ENCODE results near the gene CDNF.
A peak's percentile ranks its signal among the peaks of the same experiment; 100 is the strongest.

CDNF gene

GRCh38 chr10:14839305-14839695, 1.5 kb upstream of the CDNF start:
- no peak for DNase-seq (ENCODE audit: low spot score)

GRCh38 chr10:14838582-14839304, 906 bp upstream of the CDNF start:
- no peak overlapping the region for H3K4ac ChIP-seq (ENCODE audit: low read length)
- no peak overlapping the region for H4K8ac ChIP-seq (ENCODE audit: low read depth, low read length)
- H3K4me2 ChIP-seq (ENCODE audit: insufficient read depth, low read length, poor library complexity, severe bottlenecking) = peak overlapping the region; percentile 68
- no peak overlapping the region for H2BK12ac ChIP-seq (ENCODE audit: low read length)
- peak overlapping the region; percentile 4 for H2AK5ac ChIP-seq (ENCODE audit: low read depth, low read length)
- peak overlapping the region; percentile 70 for H2BK15ac ChIP-seq (ENCODE audit: low read length)
- H3K9ac ChIP-seq (ENCODE audit: low read depth, low read length, poor library complexity) = peak overlapping the region; percentile 95
- no CpG with 5 or more reads among the region's 60 CpGs for WGBS, 2 donors (ENCODE audit: extremely low coverage in 2 of 2, insufficient read length in 2 of 2, insufficient replicate concordance in 1 of 2)
- H2BK5ac ChIP-seq (ENCODE audit: low read length) = peak overlapping the region; percentile 96
- peak; percentile 63 for DNase-seq (ENCODE audit: low spot score)
- H3K27ac ChIP-seq (replicated peaks; ENCODE audit: low read length) = peak overlapping the region; percentile 86
- peaks cover 7% of the 10 kb centered on the region for H3K79me1 ChIP-seq (ENCODE audit: low read depth, low read length)
- peak overlapping the region; percentile 16 for H2BK120ac ChIP-seq (ENCODE audit: low read depth, low read length)
- H2AFZ ChIP-seq (ENCODE audit: low read length) = peak overlapping the region; percentile 94
- no peaks in the 10 kb centered on the region for H3K9me3 ChIP-seq (replicated peaks in 1 of 2; ENCODE audit: control insufficient read depth in 2 of 2, insufficient read depth in 1 of 2, low read depth in 1 of 2, low read length in 2 of 2)
- peaks cover 3 to 4% of the 10 kb centered on the region in 2 donors for H3K4me1 ChIP-seq (ENCODE audit: control insufficient read depth in 2 of 2, insufficient read depth in 1 of 2, low read depth in 1 of 2, low read length in 2 of 2)
- peaks cover 27 to 42% of the 10 kb centered on the region in 2 donors for H3K36me3 ChIP-seq (replicated peaks in 1 of 2; ENCODE audit: control insufficient read depth in 2 of 2, insufficient read depth in 2 of 2, low read length in 2 of 2)
- H3K14ac ChIP-seq (ENCODE audit: low read length) = peak overlapping the region; percentile 98
- H3K18ac ChIP-seq (ENCODE audit: low read length) = peak overlapping the region; percentile 99
- H3K23ac ChIP-seq (ENCODE audit: low read depth, low read length, poor library complexity) = peak overlapping the region; percentile 12
- peak overlapping the region; percentile 91 to 98 for H3K4me3 ChIP-seq (ENCODE audit: low read length in 2 of 2)
- peak overlapping the region; percentile 68 for H4K91ac ChIP-seq (ENCODE audit: low read depth, low read length, poor library complexity)
- H3K27me3 ChIP-seq (ENCODE audit: control insufficient read depth in 3 of 3, insufficient read depth in 3 of 3, low read depth in 1 of 3, low read length in 3 of 3) = no peaks in the 10 kb centered on the region

More at GRCh38 chr10:14839305-14839695, 1.5 kb upstream of the CDNF start:
- peaks cover 30 to 47% of the 10 kb centered on the region in 2 donors for H3K36me3 ChIP-seq (replicated peaks in 1 of 2; ENCODE audit: control insufficient read depth in 2 of 2, insufficient read depth in 2 of 2, low read length in 2 of 2)
- H3K79me1 ChIP-seq (ENCODE audit: low read depth, low read length) = peaks cover 7% of the 10 kb centered on the region
- H3K4ac ChIP-seq (ENCODE audit: low read length) = no peak overlapping the region
- H2BK120ac ChIP-seq (ENCODE audit: low read depth, low read length) = no peak overlapping the region
- H2BK12ac ChIP-seq (ENCODE audit: low read length) = no peak overlapping the region
- peak overlapping the region; percentile 94 for H2AFZ ChIP-seq (ENCODE audit: low read length)
- no peak overlapping the region for H3K14ac ChIP-seq (ENCODE audit: low read length)
- H3K9me3 ChIP-seq (replicated peaks in 1 of 2; ENCODE audit: control insufficient read depth in 2 of 2, insufficient read depth in 1 of 2, low read depth in 1 of 2, low read length in 2 of 2) = no peaks in the 10 kb centered on the region
- H3K4me3 ChIP-seq (ENCODE audit: low read length in 2 of 2) = peak overlapping the region; percentile 91 to 98
- H3K23ac ChIP-seq (ENCODE audit: low read depth, low read length, poor library complexity) = no peak overlapping the region
- 100% methylated on average over 2 of the region's 14 CpGs for WGBS, 2 donors (ENCODE audit: extremely low coverage in 2 of 2, insufficient read length in 2 of 2, insufficient replicate concordance in 1 of 2)
- no peak overlapping the region for H2BK5ac ChIP-seq (ENCODE audit: low read length)
- no peak overlapping the region for H3K18ac ChIP-seq (ENCODE audit: low read length)
- H3K4me2 ChIP-seq (ENCODE audit: insufficient read depth, low read length, poor library complexity, severe bottlenecking) = peak overlapping the region; percentile 68
- H2BK15ac ChIP-seq (ENCODE audit: low read length) = no peak overlapping the region
- H3K9ac ChIP-seq (ENCODE audit: low read depth, low read length, poor library complexity) = no peak overlapping the region
- no peak overlapping the region for H4K8ac ChIP-seq (ENCODE audit: low read depth, low read length)
- no peak overlapping the region for H2AK5ac ChIP-seq (ENCODE audit: low read depth, low read length)
- H3K27ac ChIP-seq (replicated peaks; ENCODE audit: low read length) = no peak overlapping the region
- H4K91ac ChIP-seq (ENCODE audit: low read depth, low read length, poor library complexity) = no peak overlapping the region
- no peaks in the 10 kb centered on the region for H3K27me3 ChIP-seq (ENCODE audit: control insufficient read depth in 3 of 3, insufficient read depth in 3 of 3, low read depth in 1 of 3, low read length in 3 of 3)
- H3K4me1 ChIP-seq (ENCODE audit: control insufficient read depth in 2 of 2, insufficient read depth in 1 of 2, low read depth in 1 of 2, low read length in 2 of 2) = peaks cover 3 to 4% of the 10 kb centered on the region in 2 donors

- H3K4ac ChIP-seq (ENCODE audit: low read length) = no peak overlapping the region
- H3K79me1 ChIP-seq (ENCODE audit: low read depth, low read length) = peaks cover 7% of the 10 kb centered on the region
- H2BK12ac ChIP-seq (ENCODE audit: low read length) = no peak overlapping the region
- H3K27me3 ChIP-seq (ENCODE audit: control insufficient read depth in 3 of 3, insufficient read depth in 3 of 3, low read depth in 1 of 3, low read length in 3 of 3) = no peaks in the 10 kb centered on the region
- peak overlapping the region; percentile 49 for H3K4me2 ChIP-seq (ENCODE audit: insufficient read depth, low read length, poor library complexity, severe bottlenecking)
- H3K23ac ChIP-seq (ENCODE audit: low read depth, low read length, poor library complexity) = peak overlapping the region; percentile 10
- no peak overlapping the region for H2BK15ac ChIP-seq (ENCODE audit: low read length)
- no peak overlapping the region for H4K91ac ChIP-seq (ENCODE audit: low read depth, low read length, poor library complexity)
- H4K8ac ChIP-seq (ENCODE audit: low read depth, low read length) = no peak overlapping the region
- peak overlapping the region; percentile 84 for H3K27ac ChIP-seq (replicated peaks; ENCODE audit: low read length)
- H2BK5ac ChIP-seq (ENCODE audit: low read length) = no peak overlapping the region
- WGBS, 2 donors (ENCODE audit: extremely low coverage in 2 of 2, insufficient read length in 2 of 2, insufficient replicate concordance in 1 of 2) = no CpG with 5 or more reads among the region's 14 CpGs
- no peaks in the 10 kb centered on the region for H3K9me3 ChIP-seq (replicated peaks in 1 of 2; ENCODE audit: control insufficient read depth in 2 of 2, insufficient read depth in 1 of 2, low read depth in 1 of 2, low read length in 2 of 2)
- peak; percentile 15 for DNase-seq (ENCODE audit: low spot score)
- peak overlapping the region; percentile 85 for H3K18ac ChIP-seq (ENCODE audit: low read length)
- peak overlapping the region; percentile 87 for H2AFZ ChIP-seq (ENCODE audit: low read length)
- peaks cover 3 to 4% of the 10 kb centered on the region in 2 donors for H3K4me1 ChIP-seq (ENCODE audit: control insufficient read depth in 2 of 2, insufficient read depth in 1 of 2, low read depth in 1 of 2, low read length in 2 of 2)
- peaks cover 12 to 26% of the 10 kb centered on the region in 2 donors for H3K36me3 ChIP-seq (replicated peaks in 1 of 2; ENCODE audit: control insufficient read depth in 2 of 2, insufficient read depth in 2 of 2, low read length in 2 of 2)
- H2AK5ac ChIP-seq (ENCODE audit: low read depth, low read length) = no peak overlapping the region
- H3K9ac ChIP-seq (ENCODE audit: low read depth, low read length, poor library complexity) = no peak overlapping the region
- peak overlapping the region; percentile 83 to 91 for H3K4me3 ChIP-seq (ENCODE audit: low read length in 2 of 2)
- no peak overlapping the region for H2BK120ac ChIP-seq (ENCODE audit: low read depth, low read length)
- H3K14ac ChIP-seq (ENCODE audit: low read length) = no peak overlapping the region
These were observed 657 bp downstream of the CDNF start for GRCh38 chr10:14837003-14837756.

- Histone ChIP-seq H3K36me3 (replicated peaks in 1 of 2; ENCODE audit: control insufficient read depth in 2 of 2, insufficient read depth in 2 of 2, low read length in 2 of 2) (peaks cover 3 to 17% of the 10 kb centered on the region in 2 donors), H4K8ac (ENCODE audit: low read depth, low read length) (no peak overlapping the region), H3K9ac (ENCODE audit: low read depth, low read length, poor library complexity) (no peak overlapping the region), H4K91ac (ENCODE audit: low read depth, low read length, poor library complexity) (no peak overlapping the region), H3K4me3 (ENCODE audit: low read length in 2 of 2) (no peak overlapping the region), H3K79me1 (ENCODE audit: low read depth, low read length) (peaks cover 4% of the 10 kb centered on the region), H2AK5ac (ENCODE audit: low read depth, low read length) (no peak overlapping the region), H3K18ac (ENCODE audit: low read length) (no peak overlapping the region), H3K4ac (ENCODE audit: low read length) (no peak overlapping the region), H2AFZ (ENCODE audit: low read length) (no peak overlapping the region), H2BK5ac (ENCODE audit: low read length) (no peak overlapping the region), H2BK12ac (ENCODE audit: low read length) (no peak overlapping the region), H3K27ac (replicated peaks; ENCODE audit: low read length) (no peak overlapping the region), H3K4me2 (ENCODE audit: insufficient read depth, low read length, poor library complexity, severe bottlenecking) (no peak overlapping the region), H3K14ac (ENCODE audit: low read length) (no peak overlapping the region), H3K4me1 (ENCODE audit: control insufficient read depth in 2 of 2, insufficient read depth in 1 of 2, low read depth in 1 of 2, low read length in 2 of 2) (peaks cover 3 to 4% of the 10 kb centered on the region in 2 donors), H2BK15ac (ENCODE audit: low read length) (no peak overlapping the region), H3K27me3 (ENCODE audit: control insufficient read depth in 3 of 3, insufficient read depth in 3 of 3, low read depth in 1 of 3, low read length in 3 of 3) (no peaks in the 10 kb centered on the region), H3K23ac (ENCODE audit: low read depth, low read length, poor library complexity) (no peak overlapping the region), H3K9me3 (replicated peaks in 1 of 2; ENCODE audit: control insufficient read depth in 2 of 2, insufficient read depth in 1 of 2, low read depth in 1 of 2, low read length in 2 of 2) (no peaks in the 10 kb centered on the region), H2BK120ac (ENCODE audit: low read depth, low read length) (no peak overlapping the region)
- no peak for DNase-seq (ENCODE audit: low spot score)
- no CpG with 5 or more reads among the region's 2 CpGs for WGBS, 2 donors (ENCODE audit: extremely low coverage in 2 of 2, insufficient read length in 2 of 2, insufficient replicate concordance in 1 of 2)
These were observed 1.6 kb downstream of the CDNF start for GRCh38 chr10:14836208-14836607.
